Brain microvascular endothelial cell (primary cell): Measurements from ENCODE around the gene SLC32A1.

Experiments
- DNase-seq: peaks from one replicate; pipeline ENCODE4 v3.0.0-alpha.2; 2020
- H3K27ac ChIP-seq: fragments of 250-450 bp; sonication (Bioruptor Pico); 2 replicates; pipeline ENCODE4 v1.5.1; 2020; ENCODE audit warnings: mild to moderate bottlenecking, moderate library complexity
- H3K27me3 ChIP-seq: fragments of 250-450 bp; sonication (Bioruptor Pico); replicated peaks from 2 replicates; pipeline ENCODE4 v1.5.1; 2020; ENCODE audit warnings: mild to moderate bottlenecking
- H3K36me3 ChIP-seq: fragments of 250-450 bp; sonication (Bioruptor Pico); replicated peaks from 2 replicates; pipeline ENCODE4 v1.5.1; 2020; ENCODE audit warnings: mild to moderate bottlenecking
- H3K4me3 ChIP-seq: 2 replicates; pipeline ENCODE4 v1.5.1; 2011; ENCODE audit warnings: low read depth, mild to moderate bottlenecking, control low read depth, low read length, moderate library complexity
- in situ Hi-C: cut with HindIII; loops from 2 replicates; pipeline ENCODE4 v1.10.0; 2017; ENCODE audit warnings: low sequenced_read_pairs, low pct_ligation_motif_present
- TF ChIP-seq, protein P1 (sequence below): IDR thresholded peaks from 2 replicates; pipeline ENCODE4 v1.5.1; 2011; ENCODE audit warnings: low read depth, mild to moderate bottlenecking, moderate library complexity, low read length, control low read depth, inconsistent platforms; ENCODE audit errors: missing control alignments

Gene SLC32A1

DNA sequence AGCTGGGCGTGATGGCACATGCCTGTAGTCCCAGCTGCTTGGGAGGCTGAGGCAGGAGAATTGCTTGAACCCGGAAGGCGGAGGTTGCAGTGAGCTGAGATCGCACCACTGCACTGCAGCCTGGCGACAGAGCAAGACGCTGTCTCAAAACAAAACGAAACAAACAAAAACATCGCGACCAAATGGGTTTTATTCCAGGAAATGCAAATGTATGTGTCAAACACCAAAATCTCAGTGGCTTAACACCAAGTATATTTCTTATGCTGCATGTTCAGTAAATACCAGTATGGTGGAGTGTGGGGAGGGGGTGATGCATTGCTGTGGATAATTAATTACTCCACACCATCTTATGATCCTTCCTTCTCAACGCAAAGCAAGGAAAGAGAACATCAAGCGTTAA is 52.1 kb downstream of the SLC32A1 start:
- Histone ChIP-seq H3K27me3 (no peaks in the 10 kb centered on the region), H3K36me3 (peaks cover 4% of the 10 kb centered on the region), H3K4me3 (no peak overlapping the region), H3K27ac (no peak overlapping the region)
- in situ Hi-C loops, result no loop called here
- DNase-seq, result no peak
- TF ChIP-seq, protein P1, sequence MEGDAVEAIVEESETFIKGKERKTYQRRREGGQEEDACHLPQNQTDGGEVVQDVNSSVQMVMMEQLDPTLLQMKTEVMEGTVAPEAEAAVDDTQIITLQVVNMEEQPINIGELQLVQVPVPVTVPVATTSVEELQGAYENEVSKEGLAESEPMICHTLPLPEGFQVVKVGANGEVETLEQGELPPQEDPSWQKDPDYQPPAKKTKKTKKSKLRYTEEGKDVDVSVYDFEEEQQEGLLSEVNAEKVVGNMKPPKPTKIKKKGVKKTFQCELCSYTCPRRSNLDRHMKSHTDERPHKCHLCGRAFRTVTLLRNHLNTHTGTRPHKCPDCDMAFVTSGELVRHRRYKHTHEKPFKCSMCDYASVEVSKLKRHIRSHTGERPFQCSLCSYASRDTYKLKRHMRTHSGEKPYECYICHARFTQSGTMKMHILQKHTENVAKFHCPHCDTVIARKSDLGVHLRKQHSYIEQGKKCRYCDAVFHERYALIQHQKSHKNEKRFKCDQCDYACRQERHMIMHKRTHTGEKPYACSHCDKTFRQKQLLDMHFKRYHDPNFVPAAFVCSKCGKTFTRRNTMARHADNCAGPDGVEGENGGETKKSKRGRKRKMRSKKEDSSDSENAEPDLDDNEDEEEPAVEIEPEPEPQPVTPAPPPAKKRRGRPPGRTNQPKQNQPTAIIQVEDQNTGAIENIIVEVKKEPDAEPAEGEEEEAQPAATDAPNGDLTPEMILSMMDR, result no peak
